GM19193 (cell line): Measurements from ENCODE around the gene OR1L8.

Experiments used
- POLR2A ChIP-seq: IDR thresholded peaks from 4 replicates; pipeline ENCODE4 v1.6.1; 2011; ENCODE audit not compliant: insufficient read depth, insufficient read length; ENCODE audit errors: extremely low read depth

OR1L8 gene

GRCh38 chr9:122536134-122536533, 47.0 kb downstream of the OR1L8 start:
- TF ChIP-seq POLR2A: no peak

GRCh38 chr9:122527193-122527592, 56.0 kb downstream of the OR1L8 start, which contains the start of gene OR1N1:
Gene OR1N1, minus strand, starts transcription at chr9:122527293. Its CDS starts 0 bp downstream, at chr9:122527293.
- no peak for TF ChIP-seq POLR2A

GRCh38 chr9:122526602-122527001, 56.6 kb downstream of the OR1L8 start:
- no peak for TF ChIP-seq POLR2A

- no peak for TF ChIP-seq POLR2A
Measured at GRCh38 chr9:122519376-122519775, 63.8 kb downstream of the OR1L8 start.

GRCh38 chr9:122518841-122519240, 64.3 kb downstream of the OR1L8 start, which contains the start of gene OR1J4:
Gene OR1J4, plus strand, starts transcription at chr9:122519141. Its CDS starts 0 bp downstream, at chr9:122519141.
- TF ChIP-seq POLR2A: no peak

GRCh38 chr9:122518226-122518625, 65.0 kb downstream of the OR1L8 start:
- no peak for TF ChIP-seq POLR2A
